C4-2B (cell line): ENCODE data around the gene DRICH1.

Experiments used
- CTCF ChIP-seq: fragments of 450-650 bp; conservative IDR thresholded peaks from 2 replicates; pipeline ENCODE4 v1.5.1; 2017; ENCODE audit warnings: mild to moderate bottlenecking
- ZFX ChIP-seq: fragments of 450-650 bp; IDR thresholded peaks from 2 replicates; pipeline ENCODE4 v1.6.1; 2017

- TF ChIP-seq CTCF = no peak
- no peak for TF ChIP-seq ZFX
Observed at GRCh38 chr22:23609983-23610781, 21.9 kb downstream of the DRICH1 start.
